ENCODE results near the gene LRRK2.

The LRRK2 gene

GRCh38 chr12:40229690-40230651, 5.2 kb downstream of the LRRK2 start:
- no peak for DNase-seq (ENCODE audit: low spot score)
- H3K27ac ChIP-seq, result no peak overlapping the region
- TF ChIP-seq CTCF (IDR thresholded peaks at IDR 0.05), result no peak
- H3K4me3 ChIP-seq, result no peak overlapping the region

- H3K27ac ChIP-seq, result no peak overlapping the region
- no peak overlapping the region for H3K4me3 ChIP-seq
- TF ChIP-seq CTCF (IDR thresholded peaks at IDR 0.05), result no peak
- no peak for DNase-seq (ENCODE audit: low spot score)
These were observed 7.8 kb downstream of the LRRK2 start for GRCh38 chr12:40232602-40233001.

GRCh38 chr12:40233741-40234367, 9.1 kb downstream of the LRRK2 start:
- TF ChIP-seq CTCF (IDR thresholded peaks at IDR 0.05), result no peak
- DNase-seq (ENCODE audit: low spot score), result no peak
- H3K27ac ChIP-seq, result no peak overlapping the region
- H3K4me3 ChIP-seq, result no peak overlapping the region

GRCh38 chr12:40236357-40236850, 11.6 kb downstream of the LRRK2 start:
- H3K4me3 ChIP-seq, result no peak overlapping the region
- TF ChIP-seq CTCF (IDR thresholded peaks at IDR 0.05), result no peak
- no peak for DNase-seq (ENCODE audit: low spot score)
- H3K27ac ChIP-seq, result no peak overlapping the region

GRCh38 chr12:40238266-40238902, 13.6 kb downstream of the LRRK2 start:
- Histone ChIP-seq H3K4me3 (no peak overlapping the region), H3K27ac (no peak overlapping the region)
- no peak for DNase-seq (ENCODE audit: low spot score)
- TF ChIP-seq CTCF (IDR thresholded peaks at IDR 0.05), result no peak

GRCh38 chr12:40238979-40239378, 14.2 kb downstream of the LRRK2 start:
- Histone ChIP-seq H3K4me3 (no peak overlapping the region), H3K27ac (no peak overlapping the region)
- no peak for TF ChIP-seq CTCF (IDR thresholded peaks at IDR 0.05)
- no peak for DNase-seq (ENCODE audit: low spot score)

Measured in coronary artery (tissue), 2 donors.